IMR-90 (cell line): ENCODE measurements around the gene ADM. TPM values are rescaled to one million over a fixed set of nuclear protein-coding genes. Genes with fewer than 3 reads are reported as not detected.

ENCODE experiments used
- ATAC-seq: fragments of 200-7000 bp; cut with Tn5 transposase; 2 replicates; pipeline ENCODE4 v1.9.1; 2020; ENCODE audit warnings: low read depth, mild to moderate bottlenecking, moderate library complexity
- BruUV-seq: library from RNA; stranded (reverse); fragments of 400-500 nt; replicated peaks from 2 replicates; lab custom pipeline; 2021; lab: Mats Ljungman, UMichigan
- CTCF ChIA-PET: fragments of 300-600 bp; formaldehyde crosslinking; extraction: SDS; loops from one replicate; lab custom pipeline; 2021; ENCODE audit warnings: antibody characterized with exemption; lab: Yijun Ruan, JAX
- POLR2A ChIA-PET: fragments of 300-600 bp; sonication (Branson Sonifier 250); formaldehyde crosslinking; loops from one replicate; lab custom pipeline; 2022; ENCODE audit warnings: antibody characterized with exemption; ENCODE audit not compliant: unreplicated experiment; lab: Charles Lee
- DNase-seq: peaks from one replicate; pipeline ENCODE4 v3.0.0; 2013
- H2AFZ ChIP-seq: replicated peaks from 2 replicates; pipeline ENCODE3; 2013; ENCODE audit warnings: low read length, mild to moderate bottlenecking; ENCODE audit not compliant: poor library complexity
- H2AK5ac ChIP-seq: 2 replicates; pipeline ENCODE4 v1.6.1; 2013; ENCODE audit warnings: low read depth, low read length, inconsistent platforms
- H2AK9ac ChIP-seq: replicated peaks from 2 replicates; pipeline ENCODE3; 2013; ENCODE audit warnings: mild to moderate bottlenecking, low read depth, low read length, moderate library complexity; ENCODE audit not compliant: poor library complexity
- H2BK120ac ChIP-seq: 2 replicates; pipeline ENCODE4 v1.6.1; 2013; ENCODE audit warnings: low read depth, low read length, inconsistent platforms
- H2BK15ac ChIP-seq: 3 replicates; pipeline ENCODE4 v1.6.1; 2013; ENCODE audit warnings: low read depth, low read length, inconsistent platforms
- H2BK20ac ChIP-seq: 2 replicates; pipeline ENCODE4 v1.6.1; 2013; ENCODE audit warnings: low read depth, mild to moderate bottlenecking, inconsistent platforms, low read length, moderate library complexity
- H2BK5ac ChIP-seq: 2 replicates; pipeline ENCODE4 v1.6.1; 2013; ENCODE audit warnings: mild to moderate bottlenecking, low read depth, low read length, inconsistent platforms; ENCODE audit not compliant: poor library complexity, severe bottlenecking
- H3K14ac ChIP-seq: replicated peaks from 2 replicates; pipeline ENCODE4 v1.6.1; 2013; ENCODE audit warnings: low read depth, low read length, inconsistent platforms
- H3K18ac ChIP-seq: 2 replicates; pipeline ENCODE4 v1.6.1; 2013; ENCODE audit warnings: low read depth, low read length, control low read depth
- H3K23ac ChIP-seq: 2 replicates; pipeline ENCODE4 v1.6.1; 2013; ENCODE audit warnings: low read depth, low read length, inconsistent platforms
- H3K27ac ChIP-seq: 2 replicates; pipeline ENCODE4 v1.5.1; 2013; ENCODE audit warnings: mild to moderate bottlenecking, control low read depth, low read length; ENCODE audit not compliant: insufficient read depth
- H3K27me3 ChIP-seq: 2 replicates; pipeline ENCODE4 v1.6.1; 2013; ENCODE audit warnings: low read length; ENCODE audit not compliant: control insufficient read depth, insufficient read depth
- H3K36me3 ChIP-seq: 2 replicates; pipeline ENCODE4 v1.6.1; 2013; ENCODE audit warnings: low read length, mixed read lengths; ENCODE audit not compliant: control insufficient read depth, insufficient read depth
- H3K4ac ChIP-seq: 2 replicates; pipeline ENCODE4 v1.6.1; 2013; ENCODE audit warnings: low read depth, low read length, inconsistent platforms
- H3K4me1 ChIP-seq: 2 replicates; pipeline ENCODE4 v1.6.1; 2013; ENCODE audit warnings: low read length, mixed read lengths; ENCODE audit not compliant: control insufficient read depth, insufficient read depth
- H3K4me2 ChIP-seq: 2 replicates; pipeline ENCODE4 v1.6.1; 2013; ENCODE audit warnings: low read depth, mild to moderate bottlenecking, control low read depth, low read length, moderate library complexity
- H3K4me3 ChIP-seq: 2 replicates; pipeline ENCODE4 v1.5.1; 2013; ENCODE audit warnings: low read depth, mild to moderate bottlenecking, control low read depth, low read length, moderate library complexity; ENCODE audit not compliant: insufficient read depth
- H3K56ac ChIP-seq: 2 replicates; pipeline ENCODE4 v1.6.1; 2013; ENCODE audit warnings: low read length, inconsistent platforms; ENCODE audit not compliant: insufficient read depth; ENCODE audit errors: extremely low read depth
- H3K79me1 ChIP-seq, 2 experiments: 2 replicates each; pipeline ENCODE4 v1.6.1; 2013; ENCODE audit warnings: low read length in 2 of 2, inconsistent platforms in 1 of 2, low read depth in 1 of 2
- H3K9ac ChIP-seq: 2 replicates; pipeline ENCODE4 v1.6.1; 2013; ENCODE audit warnings: low read depth, low read length, control low read depth
- H3K9me1 ChIP-seq: 2 replicates; pipeline ENCODE4 v1.6.1; 2013; ENCODE audit warnings: low read length, inconsistent platforms; ENCODE audit not compliant: insufficient read depth
- H3K9me3 ChIP-seq: 2 replicates; pipeline ENCODE4 v1.6.1; 2013; ENCODE audit warnings: low read length; ENCODE audit not compliant: control insufficient read depth, insufficient read depth
- H4K20me1 ChIP-seq: 2 replicates; pipeline ENCODE4 v1.6.1; 2013; ENCODE audit warnings: low read length, inconsistent platforms; ENCODE audit not compliant: insufficient read depth
- H4K5ac ChIP-seq: 2 replicates; pipeline ENCODE4 v1.6.1; 2013; ENCODE audit warnings: mild to moderate bottlenecking, low read depth, low read length, control low read depth
- H4K8ac ChIP-seq, 2 experiments: 2 replicates each; pipeline ENCODE4 v1.6.1; 2013; ENCODE audit warnings: low read depth in 2 of 2, low read length in 2 of 2, control low read depth in 1 of 2, inconsistent platforms in 1 of 2
- H4K91ac ChIP-seq: 2 replicates; pipeline ENCODE4 v1.6.1; 2013; ENCODE audit warnings: low read depth, low read length, inconsistent platforms; ENCODE audit not compliant: insufficient read depth
- BHLHE40 ChIP-seq: fragments of 150-350 bp; IDR thresholded peaks from 2 replicates; pipeline ENCODE4 v1.6.1; 2016; ENCODE audit warnings: mild to moderate bottlenecking, low read depth, low read length
- CEBPB ChIP-seq: IDR thresholded peaks from 2 replicates; pipeline ENCODE4 v1.6.1; 2012; ENCODE audit warnings: low read depth, low read length, improper control_type of control experiment
- CHD1 ChIP-seq: IDR thresholded peaks from 2 replicates; pipeline ENCODE4 v1.6.1; 2012; ENCODE audit warnings: low read depth, low read length, improper control_type of control experiment
- CTCF ChIP-seq: conservative IDR thresholded peaks from 2 replicates; pipeline ENCODE4 v1.5.1; 2012; ENCODE audit warnings: mild to moderate bottlenecking, low read depth, low read length, improper control_type of control experiment
- ELK1 ChIP-seq: fragments of 150-350 bp; IDR thresholded peaks from 2 replicates; pipeline ENCODE4 v1.6.1; 2016; ENCODE audit warnings: low read depth, mild to moderate bottlenecking, low read length, moderate library complexity, borderline replicate concordance
- FOS ChIP-seq: fragments of 150-350 bp; IDR thresholded peaks from 2 replicates; pipeline ENCODE4 v1.6.1; 2016; ENCODE audit warnings: low read depth, low read length
- MAFK ChIP-seq: IDR thresholded peaks from 2 replicates; pipeline ENCODE4 v1.6.1; 2012; ENCODE audit warnings: low read depth, low read length, improper control_type of control experiment
- MXI1 ChIP-seq: IDR thresholded peaks from 2 replicates; pipeline ENCODE4 v1.6.1; 2012; ENCODE audit warnings: low read depth, mild to moderate bottlenecking, low read length, moderate library complexity, borderline replicate concordance
- NFE2L2 ChIP-seq: fragments of 150-350 bp; IDR thresholded peaks from 2 replicates; pipeline ENCODE4 v1.6.1; 2016; ENCODE audit warnings: low read depth, mild to moderate bottlenecking, low read length
- POLR2A ChIP-seq: IDR thresholded peaks from 2 replicates; pipeline ENCODE4 v1.6.1; 2012; ENCODE audit warnings: mild to moderate bottlenecking, low read depth, low read length
- RAD21 ChIP-seq: IDR thresholded peaks from 2 replicates; pipeline ENCODE4 v1.6.1; 2012; ENCODE audit warnings: low read length, improper control_type of control experiment
- RCOR1 ChIP-seq: IDR thresholded peaks from 2 replicates; pipeline ENCODE4 v1.6.1; 2012; ENCODE audit warnings: mild to moderate bottlenecking, low read length, improper control_type of control experiment; ENCODE audit not compliant: insufficient replicate concordance
- SMC3 ChIP-seq: fragments of 150-350 bp; IDR thresholded peaks from 2 replicates; pipeline ENCODE4 v1.6.1; 2016; ENCODE audit warnings: low read depth, mild to moderate bottlenecking, antibody characterized with exemption, low read length, moderate library complexity
- USF2 ChIP-seq: fragments of 150-350 bp; IDR thresholded peaks from 2 replicates; pipeline ENCODE4 v1.6.1; 2017; ENCODE audit warnings: mild to moderate bottlenecking, antibody characterized with exemption, low read length, low read depth
- WGBS, 2 experiments: methylation state at CpG; one replicate each; pipeline versions ENCODE4 v1.1.5 to v1.1.7; 2013; ENCODE audit warnings: missing lambda C conversion rate in 2 of 2; ENCODE audit not compliant: insufficient read length in 1 of 2; ENCODE audit errors: extremely low coverage in 2 of 2; 5-methylcytosine and 5-hydroxymethylcytosine counted together
- dilution Hi-C: fragments of 300-500 bp; cut with HindIII; formaldehyde crosslinking; loops from one replicate; pipeline ENCODE4 v1.14.3; 2018; ENCODE audit warnings: low sequenced_read_pairs; ENCODE audit not compliant: unreplicated experiment
- in situ Hi-C: fragments of 300-500 bp; cut with MboI; formaldehyde crosslinking; loops from 3 replicates; pipeline ENCODE4 v1.14.3; 2019; ENCODE audit warnings: low sequenced_read_pairs, inconsistent platforms, mixed read lengths
- intact Hi-C: fragments of 100-400 bp; cut with micrococcal nuclease; formaldehyde crosslinking; loops from 2 replicates; pipeline ENCODE4 v1.10.0; 2022
- polyA plus RNA-seq, 3 experiments: library from polyadenylated mRNA; depleted of rRNA; stranded (reverse); fragments of >200 nt; gene quantifications; 2 replicates each; pipeline ENCODE4 v1.2.3, GENCODE V29; 2012; ENCODE audit warnings: low replicate concordance in 1 of 3
- total RNA-seq: library from RNA; depleted of rRNA; stranded (reverse); fragments of >200 nt; gene quantifications from 2 replicates; pipeline ENCODE4 v1.2.3, GENCODE V29; 2012

The ADM gene
- total and polyA plus RNA-seq, 2 of the 4 experiments (the other 2 are of a cell fraction): 357 to 559 TPM

- no peak overlapping the region for H3K14ac ChIP-seq
- peaks cover 15% of the 10 kb centered on the region for H3K4me1 ChIP-seq
- no peak overlapping the region for H4K8ac ChIP-seq
- peaks cover 30% of the 10 kb centered on the region for H4K20me1 ChIP-seq
- H3K9me3 ChIP-seq: no peaks in the 10 kb centered on the region
- no peak overlapping the region for H2BK5ac ChIP-seq
- no peak overlapping the region for H3K9ac ChIP-seq
- in situ Hi-C loops: no loop called here
- no peak for ATAC-seq
- H2BK15ac ChIP-seq: no peak overlapping the region
- no peak overlapping the region for H2AFZ ChIP-seq
- H3K23ac ChIP-seq: no peak overlapping the region
- H3K18ac ChIP-seq: no peak overlapping the region
- no peak overlapping the region for H2BK120ac ChIP-seq
- intact Hi-C loops: no loop called here
- dilution Hi-C loops: no loop called here
- peaks cover 10% of the 10 kb centered on the region for H3K36me3 ChIP-seq
- H4K5ac ChIP-seq: no peak overlapping the region
- no peak overlapping the region for H3K56ac ChIP-seq
- no peak overlapping the region for H2AK9ac ChIP-seq
- no peak overlapping the region for H4K91ac ChIP-seq
- BruUV-seq: no TSS peak
- no peak overlapping the region for H3K4me3 ChIP-seq
- no peak overlapping the region for H2BK20ac ChIP-seq
- DNase-seq: no peak
- H3K9me1 ChIP-seq: peaks cover 13% of the 10 kb centered on the region
- H3K27ac ChIP-seq: no peak overlapping the region
- H3K4me2 ChIP-seq: no peak overlapping the region
- H3K79me1 ChIP-seq: peaks cover 32 to 82% of the 10 kb centered on the region in 2 experiments
- H3K4ac ChIP-seq: no peak overlapping the region; the same call in 1 of the 2 replicates
- ChIA-PET CTCF (interaction anchor here (1.1 kb wide), 1 partner anchor 16 kb away, joined by 3 read pairs; no protein-coding TSS in a partner anchor), POLR2A (no interaction called here)
- H2AK5ac ChIP-seq: peak overlapping the region; percentile 20; the same call in 1 of the 2 replicates
- 96% methylated on average over 5 of the region's 9 CpGs; no CpG with 5 or more reads in 1 of the 2 experiments for WGBS, 2 experiments
- H3K27me3 ChIP-seq: no peaks in the 10 kb centered on the region
- no peak for TF ChIP-seq SMC3
- no peak for TF ChIP-seq RAD21
- TF ChIP-seq USF2: no peak
- no peak for TF ChIP-seq CTCF
- no peak for TF ChIP-seq POLR2A
- TF ChIP-seq MAFK: no peak
- TF ChIP-seq NFE2L2: no peak
- no peak for TF ChIP-seq ELK1
- TF ChIP-seq FOS: no peak
- no peak for TF ChIP-seq CHD1
- no peak for TF ChIP-seq MXI1
- no peak for TF ChIP-seq RCOR1
- TF ChIP-seq BHLHE40: no peak
- TF ChIP-seq CEBPB: no peak
Observed at GRCh38 chr11:10287766-10288715, 16.8 kb upstream of the ADM start.
